Left ventricle myocardium inferior (tissue), 1 donor: ENCODE data around the gene OR10A3. TPM values are rescaled to one million over a fixed set of nuclear protein-coding genes. Genes with fewer than 3 reads are reported as not detected.

Experiments used
- DNase-seq: peaks from one replicate; pipeline ENCODE4 v3.0.0-alpha.2; 2020
- H3K27ac ChIP-seq: fragments of 200-600 bp; replicated peaks from 2 replicates; pipeline ENCODE4 v1.8.0; 2021
- H3K27me3 ChIP-seq: fragments of 200-600 bp; 2 replicates; pipeline ENCODE4 v1.8.0; 2021; ENCODE audit warnings: low read depth
- H3K36me3 ChIP-seq: fragments of 200-600 bp; 2 replicates; pipeline ENCODE4 v1.8.0; 2021
- H3K4me1 ChIP-seq: fragments of 200-600 bp; 2 replicates; pipeline ENCODE4 v1.8.0; 2021
- H3K4me3 ChIP-seq: fragments of 200-600 bp; 2 replicates; pipeline ENCODE4 v1.8.0; 2021; ENCODE audit warnings: mild to moderate bottlenecking, moderate library complexity
- H3K9me3 ChIP-seq: fragments of 200-600 bp; replicated peaks from 2 replicates; pipeline ENCODE4 v1.8.0; 2021
- CTCF ChIP-seq: fragments of 200-600 bp; IDR thresholded peaks from 2 replicates; pipeline ENCODE4 v1.8.0; 2021; ENCODE audit warnings: antibody characterized with exemption, mild to moderate bottlenecking, borderline replicate concordance
- intact Hi-C: fragments of 100-400 bp; cut with micrococcal nuclease; formaldehyde crosslinking; loops from one replicate; pipeline ENCODE4 v1.11.0; 2022
- total RNA-seq: library from RNA; stranded (reverse); fragmentation: NEBNext Ultra II Directional; extraction: Animal tissue kit (Norgen Biotek cat#: 25700); gene quantifications from one replicate; pipeline ENCODE4 v1.2.1, GENCODE V29; 2021
- donor health status: DM: no; HTN: yes; CAD: no; lungs with severe emphysema.

OR10A3 gene
- total RNA-seq, 1 donor from 2014 or later = not detected

GRCh38 chr11:7936615-7937014 is 4.9 kb downstream of the OR10A3 start:
- Histone ChIP-seq H3K27ac (no peak overlapping the region), H3K4me1 (no peaks in the 10 kb centered on the region), H3K36me3 (no peaks in the 10 kb centered on the region), H3K27me3 (peaks cover 7% of the 10 kb centered on the region), H3K4me3 (no peak overlapping the region), H3K9me3 (peaks cover 5% of the 10 kb centered on the region)
- TF ChIP-seq CTCF = no peak
- DNase-seq = no peak
- intact Hi-C loops = no loop called here

GRCh38 chr11:7931168-7931567 is 10.3 kb downstream of the OR10A3 start, which contains the start of gene OR10A6:
Gene OR10A6 (minus strand): TSS chr11:7931268. CDS start chr11:7928662, 2,606 bp downstream.
- H3K9me3 ChIP-seq = peaks cover 5% of the 10 kb centered on the region
- TF ChIP-seq CTCF = no peak
- H3K27ac ChIP-seq = no peak within 1 kb of the TSS
- H3K27me3 ChIP-seq = peaks cover 19% of the 10 kb centered on the region
- H3K36me3 ChIP-seq = no peaks in the 10 kb centered on the region
- DNase-seq = no peak
- intact Hi-C loops = no loop called here
- H3K4me1 ChIP-seq = no peaks in the 10 kb centered on the region
- no peak within 1 kb of the TSS for H3K4me3 ChIP-seq

- Histone ChIP-seq H3K27ac (no peak overlapping the region), H3K4me1 (no peaks in the 10 kb centered on the region), H3K36me3 (no peaks in the 10 kb centered on the region), H3K27me3 (peaks cover 22% of the 10 kb centered on the region), H3K9me3 (peaks cover 7% of the 10 kb centered on the region), H3K4me3 (no peak overlapping the region)
- DNase-seq = no peak
- intact Hi-C loops = no loop called here
- TF ChIP-seq CTCF = no peak
Measured at GRCh38 chr11:7927635-7928034, 13.9 kb downstream of the OR10A3 start.

- H3K36me3 ChIP-seq = no peaks in the 10 kb centered on the region
- no peak overlapping the region for H3K27ac ChIP-seq
- peaks cover 7% of the 10 kb centered on the region for H3K9me3 ChIP-seq
- no peak for TF ChIP-seq CTCF
- peaks cover 7% of the 10 kb centered on the region for H3K27me3 ChIP-seq
- intact Hi-C loops = no loop called here
- no peak overlapping the region for H3K4me3 ChIP-seq
- H3K4me1 ChIP-seq = no peaks in the 10 kb centered on the region
- no peak for DNase-seq
Measured at GRCh38 chr11:7924536-7924935, 17.0 kb downstream of the OR10A3 start.

- H3K27ac ChIP-seq = no peak overlapping the region
- TF ChIP-seq CTCF = no peak
- H3K27me3 ChIP-seq = no peaks in the 10 kb centered on the region
- no peak for DNase-seq
- no peaks in the 10 kb centered on the region for H3K9me3 ChIP-seq
- H3K4me3 ChIP-seq = no peak overlapping the region
- intact Hi-C loops = no loop called here
- H3K36me3 ChIP-seq = no peaks in the 10 kb centered on the region
- H3K4me1 ChIP-seq = no peaks in the 10 kb centered on the region
Measured at GRCh38 chr11:7918141-7918540, 23.4 kb downstream of the OR10A3 start.

GRCh38 chr11:7911011-7911410 is 30.5 kb downstream of the OR10A3 start:
- intact Hi-C loops = no loop called here
- TF ChIP-seq CTCF = no peak
- H3K27me3 ChIP-seq = peaks cover 46% of the 10 kb centered on the region
- no peak overlapping the region for H3K27ac ChIP-seq
- no peaks in the 10 kb centered on the region for H3K9me3 ChIP-seq
- H3K4me3 ChIP-seq = no peak overlapping the region
- H3K36me3 ChIP-seq = no peaks in the 10 kb centered on the region
- DNase-seq = no peak
- no peaks in the 10 kb centered on the region for H3K4me1 ChIP-seq
